ENCODE data around the gene DSCAM.

- no peak for TF ChIP-seq EZH2 (IDR thresholded peaks at IDR 0.05; ENCODE audit: low read depth, unreplicated experiment)
- TF ChIP-seq, protein P1, sequence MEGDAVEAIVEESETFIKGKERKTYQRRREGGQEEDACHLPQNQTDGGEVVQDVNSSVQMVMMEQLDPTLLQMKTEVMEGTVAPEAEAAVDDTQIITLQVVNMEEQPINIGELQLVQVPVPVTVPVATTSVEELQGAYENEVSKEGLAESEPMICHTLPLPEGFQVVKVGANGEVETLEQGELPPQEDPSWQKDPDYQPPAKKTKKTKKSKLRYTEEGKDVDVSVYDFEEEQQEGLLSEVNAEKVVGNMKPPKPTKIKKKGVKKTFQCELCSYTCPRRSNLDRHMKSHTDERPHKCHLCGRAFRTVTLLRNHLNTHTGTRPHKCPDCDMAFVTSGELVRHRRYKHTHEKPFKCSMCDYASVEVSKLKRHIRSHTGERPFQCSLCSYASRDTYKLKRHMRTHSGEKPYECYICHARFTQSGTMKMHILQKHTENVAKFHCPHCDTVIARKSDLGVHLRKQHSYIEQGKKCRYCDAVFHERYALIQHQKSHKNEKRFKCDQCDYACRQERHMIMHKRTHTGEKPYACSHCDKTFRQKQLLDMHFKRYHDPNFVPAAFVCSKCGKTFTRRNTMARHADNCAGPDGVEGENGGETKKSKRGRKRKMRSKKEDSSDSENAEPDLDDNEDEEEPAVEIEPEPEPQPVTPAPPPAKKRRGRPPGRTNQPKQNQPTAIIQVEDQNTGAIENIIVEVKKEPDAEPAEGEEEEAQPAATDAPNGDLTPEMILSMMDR (conservative IDR thresholded peaks at IDR 0.05; ENCODE audit: low read depth in 2 of 2): no peak
- no peak for TF ChIP-seq EZH2phosphoT487 (IDR thresholded peaks at IDR 0.05; ENCODE audit: unreplicated experiment)
- TF ChIP-seq POLR2AphosphoS5 (IDR thresholded peaks at IDR 0.05; ENCODE audit: low read depth): no peak
- no peak for TF ChIP-seq JUNB (IDR thresholded peaks at IDR 0.05; ENCODE audit: unreplicated experiment)
- no peak for TF ChIP-seq NANOG (IDR thresholded peaks at IDR 0.05; ENCODE audit: borderline replicate concordance)
- TF ChIP-seq, protein P2, sequence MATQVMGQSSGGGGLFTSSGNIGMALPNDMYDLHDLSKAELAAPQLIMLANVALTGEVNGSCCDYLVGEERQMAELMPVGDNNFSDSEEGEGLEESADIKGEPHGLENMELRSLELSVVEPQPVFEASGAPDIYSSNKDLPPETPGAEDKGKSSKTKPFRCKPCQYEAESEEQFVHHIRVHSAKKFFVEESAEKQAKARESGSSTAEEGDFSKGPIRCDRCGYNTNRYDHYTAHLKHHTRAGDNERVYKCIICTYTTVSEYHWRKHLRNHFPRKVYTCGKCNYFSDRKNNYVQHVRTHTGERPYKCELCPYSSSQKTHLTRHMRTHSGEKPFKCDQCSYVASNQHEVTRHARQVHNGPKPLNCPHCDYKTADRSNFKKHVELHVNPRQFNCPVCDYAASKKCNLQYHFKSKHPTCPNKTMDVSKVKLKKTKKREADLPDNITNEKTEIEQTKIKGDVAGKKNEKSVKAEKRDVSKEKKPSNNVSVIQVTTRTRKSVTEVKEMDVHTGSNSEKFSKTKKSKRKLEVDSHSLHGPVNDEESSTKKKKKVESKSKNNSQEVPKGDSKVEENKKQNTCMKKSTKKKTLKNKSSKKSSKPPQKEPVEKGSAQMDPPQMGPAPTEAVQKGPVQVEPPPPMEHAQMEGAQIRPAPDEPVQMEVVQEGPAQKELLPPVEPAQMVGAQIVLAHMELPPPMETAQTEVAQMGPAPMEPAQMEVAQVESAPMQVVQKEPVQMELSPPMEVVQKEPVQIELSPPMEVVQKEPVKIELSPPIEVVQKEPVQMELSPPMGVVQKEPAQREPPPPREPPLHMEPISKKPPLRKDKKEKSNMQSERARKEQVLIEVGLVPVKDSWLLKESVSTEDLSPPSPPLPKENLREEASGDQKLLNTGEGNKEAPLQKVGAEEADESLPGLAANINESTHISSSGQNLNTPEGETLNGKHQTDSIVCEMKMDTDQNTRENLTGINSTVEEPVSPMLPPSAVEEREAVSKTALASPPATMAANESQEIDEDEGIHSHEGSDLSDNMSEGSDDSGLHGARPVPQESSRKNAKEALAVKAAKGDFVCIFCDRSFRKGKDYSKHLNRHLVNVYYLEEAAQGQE (IDR thresholded peaks at IDR 0.05; ENCODE audit: unreplicated experiment): no peak
- no peak for TF ChIP-seq STAT1 (IDR thresholded peaks at IDR 0.05; ENCODE audit: unreplicated experiment)
- TF ChIP-seq CREB1 (CRISPR knock-in tag; IDR thresholded peaks at IDR 0.05; ENCODE audit: low read depth): no peak
- TF ChIP-seq ZNF331 (CRISPR knock-in tag; IDR thresholded peaks at IDR 0.05; ENCODE audit: low read depth): no peak
Measured at GRCh38 chr21:40385883-40386282, 461.1 kb downstream of the DSCAM start.

Measured in GM23338 (cell line).